HG03378 (cell line): ENCODE results near the gene IP6K3.

Experiments used
- ATAC-seq: cut with Tn5 transposase; IDR thresholded peaks from one replicate; pipeline ENCODE4 v1.9.1; 2021; ENCODE audit warnings: mild to moderate bottlenecking, moderate library complexity; ENCODE audit not compliant: unreplicated experiment

IP6K3 gene, protein sequence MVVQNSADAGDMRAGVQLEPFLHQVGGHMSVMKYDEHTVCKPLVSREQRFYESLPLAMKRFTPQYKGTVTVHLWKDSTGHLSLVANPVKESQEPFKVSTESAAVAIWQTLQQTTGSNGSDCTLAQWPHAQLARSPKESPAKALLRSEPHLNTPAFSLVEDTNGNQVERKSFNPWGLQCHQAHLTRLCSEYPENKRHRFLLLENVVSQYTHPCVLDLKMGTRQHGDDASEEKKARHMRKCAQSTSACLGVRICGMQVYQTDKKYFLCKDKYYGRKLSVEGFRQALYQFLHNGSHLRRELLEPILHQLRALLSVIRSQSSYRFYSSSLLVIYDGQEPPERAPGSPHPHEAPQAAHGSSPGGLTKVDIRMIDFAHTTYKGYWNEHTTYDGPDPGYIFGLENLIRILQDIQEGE

DNA sequence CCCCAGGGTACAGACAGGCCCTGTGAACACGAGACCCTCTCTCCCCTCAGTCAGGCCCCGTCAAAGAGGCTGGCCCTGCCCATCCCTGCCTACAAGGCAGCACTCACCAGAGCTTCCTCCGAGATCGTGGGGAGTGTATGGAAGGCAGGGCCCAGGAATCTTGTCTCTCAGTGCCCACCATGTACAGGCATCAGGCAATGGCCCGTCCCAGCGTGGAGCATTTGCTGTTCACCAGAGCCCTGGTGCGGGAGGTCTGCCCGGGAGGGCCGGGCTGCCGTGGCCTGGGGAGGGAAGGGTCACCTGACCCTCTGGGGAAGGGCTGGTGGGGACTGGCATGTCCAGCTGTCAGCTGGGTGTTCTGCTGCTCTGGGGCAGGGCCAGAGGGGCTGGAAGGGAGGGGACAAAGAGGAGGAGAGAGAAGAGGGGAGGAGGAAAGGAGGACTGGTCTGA lies at the start of gene IP6K3:
Gene IP6K3 (minus strand): TSS at position 255 of the 450 bp plus-strand sequence. CDS start 11,429 bp downstream, outside the sequence.
- ATAC-seq: no peak

DNA sequence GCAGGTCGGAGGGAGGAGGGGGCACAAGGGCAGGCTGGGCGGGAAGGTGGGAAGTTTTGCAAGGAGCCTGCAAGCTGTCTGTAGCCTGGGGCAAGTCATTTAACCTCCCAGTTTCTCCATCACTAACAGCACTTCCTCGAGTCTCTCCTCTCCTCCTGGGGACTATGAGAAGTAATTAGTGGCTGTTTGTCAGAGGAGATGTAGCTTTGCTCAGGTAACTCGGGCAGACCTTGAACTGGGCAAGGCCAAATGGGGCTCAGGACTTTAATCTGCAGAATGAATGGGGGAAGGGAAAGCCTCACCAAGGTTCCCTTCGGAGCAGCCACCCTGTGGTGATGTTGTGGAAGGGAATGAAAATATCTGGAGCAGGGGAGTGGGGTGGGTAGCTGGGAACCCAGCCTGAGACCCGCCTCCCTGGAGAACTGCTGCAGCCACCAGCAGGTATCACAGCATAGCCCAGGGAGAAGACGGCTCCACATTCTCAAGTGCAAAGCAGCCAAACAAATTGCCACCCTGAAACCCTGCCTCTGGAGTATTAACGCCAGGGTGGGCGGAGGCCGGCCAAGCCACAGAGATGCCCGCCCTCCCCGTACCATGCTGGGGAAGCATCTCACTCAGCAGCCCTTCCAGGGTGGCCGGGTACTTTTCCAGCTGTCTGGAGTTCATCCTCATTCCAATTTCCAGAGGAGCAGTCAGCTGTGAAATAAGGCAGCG lies 48.4 kb upstream of the IP6K3 start:
- no peak for ATAC-seq

- no peak for ATAC-seq
Measured at GRCh38 chr6:33792981-33793380, 46.3 kb upstream of the IP6K3 start.

- no peak for ATAC-seq
Measured at GRCh38 chr6:33791620-33792019, 44.9 kb upstream of the IP6K3 start.

GRCh38 chr6:33790910-33791309 lies 44.2 kb upstream of the IP6K3 start:
- ATAC-seq: no peak

GRCh38 chr6:33790379-33790778 lies 43.7 kb upstream of the IP6K3 start:
- no peak for ATAC-seq

DNA sequence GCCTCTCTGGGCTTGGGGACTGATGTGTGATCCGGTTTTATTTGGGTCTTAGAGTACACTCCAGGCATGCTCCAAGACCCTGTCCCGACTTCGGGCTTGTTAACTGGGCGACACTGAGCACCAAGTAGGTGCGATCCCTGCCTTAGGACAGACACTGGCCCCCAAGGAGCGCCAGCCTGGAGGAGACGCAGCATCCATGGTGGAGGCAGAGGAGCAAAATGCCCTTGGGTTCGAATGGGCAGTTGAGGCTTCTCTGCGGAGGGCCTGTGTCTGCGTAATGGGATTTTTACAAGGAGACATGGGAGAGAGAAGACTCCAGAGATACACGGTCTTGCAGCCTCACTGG lies 42.8 kb upstream of the IP6K3 start:
- no peak for ATAC-seq

- peak; percentile 74 for ATAC-seq
Measured at GRCh38 chr6:33788694-33789549, 42.2 kb upstream of the IP6K3 start, which contains the start of gene LEMD2. Gene LEMD2 (minus strand): TSS chr6:33789130. CDS start chr6:33789116, 14 bp downstream.

GRCh38 chr6:33787954-33788693 lies 41.4 kb upstream of the IP6K3 start:
- ATAC-seq: peak; percentile 32

GRCh38 chr6:33787346-33787953 lies 40.7 kb upstream of the IP6K3 start:
- no peak for ATAC-seq

- ATAC-seq: no peak
Measured at GRCh38 chr6:33786736-33787135, 40.0 kb upstream of the IP6K3 start.

GRCh38 chr6:33785778-33786177 lies 39.1 kb upstream of the IP6K3 start:
- ATAC-seq: no peak

DNA sequence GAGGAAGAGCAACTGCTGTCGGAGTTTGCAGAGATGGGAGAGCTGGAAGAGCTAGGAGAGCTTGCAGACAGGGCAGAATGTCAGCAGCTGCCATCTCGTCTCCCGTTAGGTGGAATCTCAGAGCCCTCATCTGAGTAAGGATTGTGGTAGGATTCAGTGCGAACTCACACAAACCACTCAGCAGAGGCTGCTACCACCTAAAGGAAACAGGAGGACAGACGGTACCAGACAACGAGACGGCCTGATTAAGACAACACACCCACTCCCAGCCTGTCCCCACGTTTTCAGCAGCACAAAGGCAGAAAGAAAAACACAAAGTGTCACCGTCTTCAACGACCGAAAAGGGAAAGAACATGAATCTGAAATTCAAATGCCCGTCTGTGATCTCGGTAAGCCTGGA lies 38.1 kb upstream of the IP6K3 start:
- no peak for ATAC-seq

DNA sequence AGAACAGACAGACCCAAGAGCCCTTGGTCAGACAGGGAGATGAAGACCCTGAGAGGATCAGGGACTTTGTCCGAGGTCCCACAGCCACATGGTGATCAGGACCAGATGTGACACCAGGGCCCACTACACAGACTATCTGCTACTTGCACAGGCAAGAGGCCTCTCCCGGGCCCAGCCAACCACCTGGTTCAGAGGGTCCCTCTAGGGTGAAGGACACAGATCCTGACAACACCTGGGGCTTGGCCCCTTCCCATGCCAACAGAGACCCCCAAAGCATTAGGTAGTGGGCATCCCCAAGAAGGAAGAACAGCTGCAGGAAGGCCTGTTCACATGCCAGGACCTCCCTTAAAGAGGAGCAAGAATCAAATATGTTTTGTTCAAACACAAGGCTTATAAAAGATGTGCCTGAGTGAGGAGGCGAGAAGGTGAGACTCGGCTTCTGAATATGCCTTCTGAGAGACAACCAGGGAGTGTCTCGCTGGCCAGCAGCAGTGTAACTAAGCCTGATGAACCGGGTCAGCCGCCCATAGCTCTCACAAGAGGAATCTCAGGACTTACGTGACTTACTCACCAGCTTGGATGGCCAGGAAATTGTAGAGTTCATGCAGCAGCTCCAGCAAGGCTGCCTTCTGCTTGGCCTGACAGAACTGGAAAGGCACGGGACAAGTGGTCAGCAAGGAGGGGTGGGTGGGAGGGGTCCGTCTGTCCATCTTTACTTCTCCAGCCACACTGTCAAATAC lies 37.2 kb upstream of the IP6K3 start:
- no peak for ATAC-seq

DNA sequence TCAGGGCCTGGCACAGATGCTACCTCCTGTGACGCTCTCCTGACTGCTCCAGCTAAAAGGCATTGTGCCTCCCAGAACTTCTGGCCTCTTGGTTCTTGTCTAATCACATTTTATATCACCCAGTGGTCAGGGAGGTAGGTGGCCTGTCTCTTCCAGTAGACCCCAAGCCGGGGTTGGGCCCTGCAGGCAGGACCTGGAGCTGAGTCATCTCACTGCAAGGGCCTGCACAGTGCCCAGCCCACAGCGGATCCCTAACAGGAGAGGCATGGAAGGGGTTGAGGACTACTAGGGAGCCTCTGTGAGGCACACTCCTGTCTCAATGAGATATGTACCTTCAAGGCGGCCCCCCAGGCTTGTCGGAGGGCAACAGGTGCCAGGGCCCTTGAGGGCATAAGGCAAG lies 35.9 kb upstream of the IP6K3 start:
- ATAC-seq: no peak

DNA sequence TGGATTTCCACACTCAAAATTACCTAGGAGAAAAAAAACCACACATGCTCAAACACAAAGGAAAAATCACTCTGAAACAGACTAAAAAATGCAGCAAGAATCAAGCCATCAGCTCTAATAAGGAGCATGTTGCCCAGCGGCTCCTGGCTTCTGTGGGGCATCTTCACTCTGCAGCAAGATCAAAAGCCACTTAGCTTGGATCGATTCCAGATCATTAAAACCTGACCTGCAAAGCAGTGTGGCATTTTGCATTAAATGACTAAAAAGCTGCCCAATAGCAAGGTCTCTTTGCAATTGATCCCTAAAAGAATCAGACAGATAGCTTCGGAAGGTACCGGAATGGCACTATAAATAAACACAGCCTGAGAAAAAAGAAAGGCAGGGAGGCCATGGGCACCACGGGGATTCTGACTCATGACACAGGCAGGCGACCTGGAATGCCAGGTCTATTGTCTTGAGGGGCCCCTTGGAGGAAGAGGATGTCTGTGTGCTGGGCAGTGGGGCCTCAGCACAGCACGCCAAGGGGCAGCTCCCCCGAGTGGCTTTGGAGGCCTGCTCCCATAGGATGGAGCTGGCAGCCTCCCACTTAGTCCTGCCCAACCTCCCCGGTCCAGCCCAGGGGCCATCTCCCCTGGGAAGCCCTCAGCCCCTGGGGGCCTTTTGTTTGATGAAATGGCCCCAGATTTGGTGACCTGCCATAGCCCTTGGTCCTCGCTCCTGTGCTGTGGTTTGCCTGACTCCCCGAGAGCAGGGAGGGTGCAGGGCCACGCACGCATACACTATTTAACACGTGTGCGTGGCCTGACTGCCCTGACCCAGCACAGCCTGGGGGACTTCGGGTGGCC lies 34.6 kb upstream of the IP6K3 start:
- ATAC-seq: no peak

- no peak for ATAC-seq
Measured at GRCh38 chr6:33779895-33780294, 33.2 kb upstream of the IP6K3 start.

DNA sequence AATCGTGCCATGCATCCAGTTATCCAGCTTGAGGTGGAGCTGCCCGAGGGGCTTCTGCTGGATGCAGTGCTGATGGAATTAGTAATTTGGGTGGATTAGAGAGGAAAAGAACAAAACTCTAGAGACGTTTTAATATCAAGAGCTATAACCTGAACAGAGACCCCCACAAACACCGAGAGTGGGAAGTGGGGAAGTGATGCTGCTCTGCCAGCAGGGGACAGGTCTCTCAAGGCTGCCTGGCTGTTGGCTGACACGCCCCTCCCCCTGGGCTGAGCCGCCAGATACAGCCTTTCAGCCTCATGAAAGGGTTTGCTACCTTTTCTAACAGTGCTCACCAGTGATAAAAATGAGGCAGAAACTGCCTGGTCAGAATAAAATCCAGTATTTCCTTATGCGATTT lies 32.6 kb upstream of the IP6K3 start:
- ATAC-seq: no peak
